ENCODE measurements around the gene BRD1. TPM values are rescaled to one million over a fixed set of nuclear protein-coding genes. Genes with fewer than 3 reads are reported as not detected.

Gene BRD1
- total and polyA plus RNA-seq, 7 donors = 12.6 to 52.6 (median 31.1) TPM

GRCh38 chr22:49765951-49766350 lies 61.7 kb downstream of the BRD1 start:
- no peak overlapping the region for H3K27ac ChIP-seq
- no peaks in the 10 kb centered on the region for H3K27me3 ChIP-seq
- TF ChIP-seq EP300 (IDR thresholded peaks at IDR 0.05) (no peak), POLR2AphosphoS5 (IDR thresholded peaks at IDR 0.05) (no peak), CTCF (IDR thresholded peaks at IDR 0.05) (no peak), POLR2A (IDR thresholded peaks at IDR 0.05) (no peak)
- intact Hi-C loops (cut with DNase I) = loop anchor here (5.0 kb wide), 2 partner anchors 151 to 266 kb away; partner anchors contain the start of genes ALG12 and CRELD2
- no peak overlapping the region for H3K4me3 ChIP-seq
- peak; percentile 56 for DNase-seq
- no peaks in the 10 kb centered on the region for H3K36me3 ChIP-seq
- WGBS, 2 donors = 94 to 96% methylated on average over 12 of the region's 12 CpGs
- peaks cover 0 to 9% (median 7%) of the 10 kb centered on the region in 4 donors for H3K9me3 ChIP-seq
- peaks cover 0 to 16% (median 12%) of the 10 kb centered on the region in 4 donors for H3K4me1 ChIP-seq

- H3K4me1 ChIP-seq = peaks cover 0 to 16% (median 12%) of the 10 kb centered on the region in 4 donors
- no peak for TF ChIP-seq POLR2AphosphoS5 (IDR thresholded peaks at IDR 0.05)
- no peak for TF ChIP-seq POLR2A (IDR thresholded peaks at IDR 0.05)
- no peak for TF ChIP-seq CTCF (IDR thresholded peaks at IDR 0.05)
- TF ChIP-seq EP300 (IDR thresholded peaks at IDR 0.05) = no peak
- peak; percentile 47 for DNase-seq
- peaks cover 0 to 9% (median 7%) of the 10 kb centered on the region in 4 donors for H3K9me3 ChIP-seq
- intact Hi-C loops (cut with DNase I) = loop anchor here (5.0 kb wide), 2 partner anchors 152 to 267 kb away; partner anchors contain the start of genes ALG12 and CRELD2
- no peaks in the 10 kb centered on the region for H3K36me3 ChIP-seq
- WGBS, 2 donors = 81 to 90% methylated on average over 17 of the region's 17 CpGs
- H3K27me3 ChIP-seq = no peaks in the 10 kb centered on the region
- no peak overlapping the region for H3K27ac ChIP-seq
- no peak overlapping the region for H3K4me3 ChIP-seq
Measured at GRCh38 chr22:49765091-49765771, 62.4 kb downstream of the BRD1 start.

- Histone ChIP-seq H3K36me3 (no peaks in the 10 kb centered on the region), H3K4me3 (no peak overlapping the region), H3K27me3 (no peaks in the 10 kb centered on the region), H3K27ac (no peak overlapping the region), H3K4me1 (peaks cover 0 to 11% (median 9%) of the 10 kb centered on the region in 4 donors), H3K9me3 (peaks cover 0 to 9% (median 7%) of the 10 kb centered on the region in 4 donors)
- 76 to 85% methylated on average over 24 of the region's 24 CpGs for WGBS, 2 donors
- peak; percentile 57 for DNase-seq
- intact Hi-C loops (cut with DNase I) = no loop called here
- TF ChIP-seq EP300 (IDR thresholded peaks at IDR 0.05) (no peak), POLR2A (IDR thresholded peaks at IDR 0.05) (no peak), CTCF (IDR thresholded peaks at IDR 0.05) (no peak), POLR2AphosphoS5 (IDR thresholded peaks at IDR 0.05) (no peak)
Measured at GRCh38 chr22:49764127-49764581, 63.5 kb downstream of the BRD1 start.

GRCh38 chr22:49763696-49764095 lies 64.0 kb downstream of the BRD1 start:
- peak; percentile 50 for DNase-seq
- H3K27ac ChIP-seq = no peak overlapping the region
- peaks cover 0 to 6% (median 5%) of the 10 kb centered on the region in 4 donors for H3K4me1 ChIP-seq
- H3K4me3 ChIP-seq = no peak overlapping the region
- H3K9me3 ChIP-seq = peaks cover 0 to 9% (median 7%) of the 10 kb centered on the region in 4 donors
- intact Hi-C loops (cut with DNase I) = no loop called here
- H3K27me3 ChIP-seq = no peaks in the 10 kb centered on the region
- TF ChIP-seq POLR2A (IDR thresholded peaks at IDR 0.05) = no peak
- no peak for TF ChIP-seq CTCF (IDR thresholded peaks at IDR 0.05)
- TF ChIP-seq POLR2AphosphoS5 (IDR thresholded peaks at IDR 0.05) = no peak
- no peak for TF ChIP-seq EP300 (IDR thresholded peaks at IDR 0.05)
- no peaks in the 10 kb centered on the region for H3K36me3 ChIP-seq
- 89 to 92% methylated on average over 13 of the region's 13 CpGs for WGBS, 2 donors

All from sigmoid colon (tissue), 7 donors.